ENCODE measurements around the gene HDHD2. TPM values are rescaled to one million over a fixed set of nuclear protein-coding genes. Genes with fewer than 3 reads are reported as not detected.
A peak's percentile ranks its signal among the peaks of the same experiment; 100 is the strongest.

The HDHD2 gene
- polyA plus RNA-seq, 1 donor (not counting 4 experiments of a cell fraction or from before 2014, with no cell fraction given), result 17.7 TPM

DNA sequence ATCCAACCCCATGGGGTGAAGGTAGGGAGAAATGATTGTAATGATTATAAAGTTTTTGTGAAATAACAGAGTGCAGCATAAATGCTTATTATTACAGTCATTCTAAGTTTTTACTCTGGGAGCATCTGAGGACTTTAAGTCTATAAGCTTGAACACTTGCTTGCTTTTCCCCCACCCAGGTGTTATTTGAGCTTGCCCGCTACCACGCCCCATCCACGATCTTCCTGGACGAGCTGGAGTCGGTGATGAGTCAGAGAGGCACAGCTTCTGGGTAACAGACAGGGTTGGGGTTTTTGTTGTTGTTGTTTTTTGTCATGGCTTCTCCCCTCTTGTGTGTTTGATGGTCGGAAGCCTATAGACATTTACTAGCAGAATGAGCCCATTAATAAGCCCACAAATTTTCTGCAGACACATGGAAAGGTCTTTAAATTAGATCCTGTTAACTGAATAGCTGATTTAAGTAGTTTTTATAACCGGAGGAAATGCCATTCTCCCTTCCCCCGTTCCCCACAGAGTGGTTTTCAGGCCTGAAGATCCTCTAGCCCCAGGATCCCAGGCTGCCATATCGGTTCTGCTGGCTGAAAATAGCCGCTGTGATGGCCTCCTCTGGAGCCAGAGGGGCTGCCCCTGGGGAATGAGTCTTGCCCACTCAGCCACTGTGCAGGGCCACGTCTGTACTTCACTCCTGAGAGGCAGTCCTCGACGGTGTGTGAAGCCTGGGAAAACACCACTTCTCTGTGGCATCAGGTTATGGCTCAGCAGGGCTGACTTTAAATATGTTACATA, 75.0 kb downstream of the HDHD2 start:
- TF ChIP-seq EZH2 (IDR thresholded peaks at IDR 0.05; ENCODE audit: low read length), result no peak
- TF ChIP-seq, protein P1, sequence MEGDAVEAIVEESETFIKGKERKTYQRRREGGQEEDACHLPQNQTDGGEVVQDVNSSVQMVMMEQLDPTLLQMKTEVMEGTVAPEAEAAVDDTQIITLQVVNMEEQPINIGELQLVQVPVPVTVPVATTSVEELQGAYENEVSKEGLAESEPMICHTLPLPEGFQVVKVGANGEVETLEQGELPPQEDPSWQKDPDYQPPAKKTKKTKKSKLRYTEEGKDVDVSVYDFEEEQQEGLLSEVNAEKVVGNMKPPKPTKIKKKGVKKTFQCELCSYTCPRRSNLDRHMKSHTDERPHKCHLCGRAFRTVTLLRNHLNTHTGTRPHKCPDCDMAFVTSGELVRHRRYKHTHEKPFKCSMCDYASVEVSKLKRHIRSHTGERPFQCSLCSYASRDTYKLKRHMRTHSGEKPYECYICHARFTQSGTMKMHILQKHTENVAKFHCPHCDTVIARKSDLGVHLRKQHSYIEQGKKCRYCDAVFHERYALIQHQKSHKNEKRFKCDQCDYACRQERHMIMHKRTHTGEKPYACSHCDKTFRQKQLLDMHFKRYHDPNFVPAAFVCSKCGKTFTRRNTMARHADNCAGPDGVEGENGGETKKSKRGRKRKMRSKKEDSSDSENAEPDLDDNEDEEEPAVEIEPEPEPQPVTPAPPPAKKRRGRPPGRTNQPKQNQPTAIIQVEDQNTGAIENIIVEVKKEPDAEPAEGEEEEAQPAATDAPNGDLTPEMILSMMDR (optimal IDR thresholded peaks at IDR 0.05 in 1 of 3, IDR thresholded peaks at IDR 0.05 in 1 of 3, conservative IDR thresholded peaks at IDR 0.05 in 1 of 3; ENCODE audit: extremely low read depth in 1 of 3, insufficient read depth in 2 of 3, low read length in 3 of 3), result no peak
- Histone ChIP-seq H4K20me1 (ENCODE audit: control insufficient read depth, extremely low read depth, insufficient read depth, low read length) (no peaks in the 10 kb centered on the region), H3K4me3 (ENCODE audit: control insufficient read depth in 2 of 3, extremely low read depth in 1 of 3, insufficient read depth in 2 of 3, low read depth in 1 of 3, low read length in 3 of 3) (no peak overlapping the region), H2AFZ (ENCODE audit: control insufficient read depth, low read length) (peak overlapping the region; percentile 82), H3K27me3 (ENCODE audit: control insufficient read depth, extremely low read depth, insufficient read depth, low read length) (no peaks in the 10 kb centered on the region), H3K27ac (ENCODE audit: control insufficient read depth, insufficient read depth, low read length) (peak overlapping the region; percentile 39), H3K9me1 (ENCODE audit: control insufficient read depth, extremely low read depth, insufficient read depth, low read length) (no peaks in the 10 kb centered on the region), H3K9me3 (ENCODE audit: control insufficient read depth, low read depth, low read length) (no peaks in the 10 kb centered on the region), H3K36me3 (ENCODE audit: control insufficient read depth in 2 of 2, extremely low read depth in 1 of 2, insufficient read depth in 2 of 2, low read length in 2 of 2) (no peaks in the 10 kb centered on the region), H3K4me1 (ENCODE audit: control insufficient read depth, extremely low read depth, insufficient read depth, low read length) (peaks cover 5% of the 10 kb centered on the region), H3K9ac (ENCODE audit: control insufficient read depth, extremely low read depth, insufficient read depth, low read length) (peak overlapping the region; percentile 28), H3K79me2 (ENCODE audit: control insufficient read depth, insufficient read depth, low read length) (no peaks in the 10 kb centered on the region), H3K4me2 (ENCODE audit: control insufficient read depth, extremely low read depth, insufficient read depth, low read depth, low read length) (peak overlapping the region; percentile 63)
- peak; percentile 20 for FAIRE-seq
- peak; percentile 17 for DNase-seq (ENCODE audit: low read depth, low spot score)
- dilution Hi-C loops (cut with MboI; ENCODE audit: extremely low pct_ligation_motif_present, low sequenced_read_pairs), result no loop called here

DNA sequence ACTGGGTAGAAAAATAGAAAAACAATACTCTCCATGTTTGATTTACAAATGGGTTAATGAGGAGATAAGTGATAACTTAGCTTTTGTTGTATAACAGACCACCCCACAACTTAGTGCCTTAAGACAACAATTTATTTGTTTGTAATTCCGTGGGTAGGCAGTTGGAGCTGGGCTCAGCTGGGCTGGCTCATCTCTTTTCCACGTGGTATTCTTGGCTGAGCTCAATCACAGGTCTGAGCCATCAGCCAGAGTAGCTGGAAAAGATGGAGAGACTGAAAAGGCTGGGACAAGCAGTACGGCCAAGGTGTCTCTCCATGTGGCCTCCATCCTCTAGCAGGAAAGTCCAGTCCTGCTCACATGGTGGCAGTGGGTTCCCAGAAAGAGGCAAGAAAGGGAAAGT, 82.7 kb downstream of the HDHD2 start:
- Histone ChIP-seq H2AFZ (ENCODE audit: control insufficient read depth, low read length) (no peak overlapping the region), H3K9ac (ENCODE audit: control insufficient read depth, extremely low read depth, insufficient read depth, low read length) (no peak overlapping the region), H3K79me2 (ENCODE audit: control insufficient read depth, insufficient read depth, low read length) (no peaks in the 10 kb centered on the region), H3K4me2 (ENCODE audit: control insufficient read depth, extremely low read depth, insufficient read depth, low read depth, low read length) (no peak overlapping the region), H3K27ac (ENCODE audit: control insufficient read depth, insufficient read depth, low read length) (no peak overlapping the region), H3K4me3 (ENCODE audit: control insufficient read depth in 2 of 3, extremely low read depth in 1 of 3, insufficient read depth in 2 of 3, low read depth in 1 of 3, low read length in 3 of 3) (no peak overlapping the region), H3K9me1 (ENCODE audit: control insufficient read depth, extremely low read depth, insufficient read depth, low read length) (no peaks in the 10 kb centered on the region), H3K9me3 (ENCODE audit: control insufficient read depth, low read depth, low read length) (no peaks in the 10 kb centered on the region), H3K36me3 (ENCODE audit: control insufficient read depth in 2 of 2, extremely low read depth in 1 of 2, insufficient read depth in 2 of 2, low read length in 2 of 2) (no peaks in the 10 kb centered on the region), H3K27me3 (ENCODE audit: control insufficient read depth, extremely low read depth, insufficient read depth, low read length) (no peaks in the 10 kb centered on the region), H4K20me1 (ENCODE audit: control insufficient read depth, extremely low read depth, insufficient read depth, low read length) (no peaks in the 10 kb centered on the region), H3K4me1 (ENCODE audit: control insufficient read depth, extremely low read depth, insufficient read depth, low read length) (no peaks in the 10 kb centered on the region)
- FAIRE-seq (no peak), DNase-seq (ENCODE audit: low read depth, low spot score) (no peak)
- no peak for TF ChIP-seq EZH2 (IDR thresholded peaks at IDR 0.05; ENCODE audit: low read length)
- TF ChIP-seq, protein P1 (optimal IDR thresholded peaks at IDR 0.05 in 1 of 3, IDR thresholded peaks at IDR 0.05 in 1 of 3, conservative IDR thresholded peaks at IDR 0.05 in 1 of 3; ENCODE audit: extremely low read depth in 1 of 3, insufficient read depth in 2 of 3, low read length in 3 of 3), result no peak
- dilution Hi-C loops (cut with MboI; ENCODE audit: extremely low pct_ligation_motif_present, low sequenced_read_pairs), result no loop called here

Data from keratinocyte (primary cell).